HG03521 (cell line): ENCODE measurements around the gene KIF16B.
"Not testable (repeated sequence)": the region's sequence is repeated elsewhere in the genome, so short reads cannot be mapped to it uniquely, and the experiment has no call there.

Source experiments
- ATAC-seq: cut with Tn5 transposase; IDR thresholded peaks from one replicate; pipeline ENCODE4 v1.9.1; 2021; ENCODE audit warnings: mild to moderate bottlenecking, moderate library complexity; ENCODE audit not compliant: unreplicated experiment

Gene KIF16B

GRCh38 chr20:16270314-16270931 lies 302.8 kb downstream of the KIF16B start:
- ATAC-seq = no peak

- ATAC-seq = no peak
Measured at GRCh38 chr20:16267526-16267925, 305.7 kb downstream of the KIF16B start.

- ATAC-seq = no peak
Measured at GRCh38 chr20:16265334-16265733, 307.9 kb downstream of the KIF16B start.

- ATAC-seq = no peak
Measured at GRCh38 chr20:16263582-16263981, 309.7 kb downstream of the KIF16B start.

- ATAC-seq = no peak
Measured at GRCh38 chr20:16262594-16262993, 310.7 kb downstream of the KIF16B start.

- no peak for ATAC-seq
Measured at GRCh38 chr20:16261733-16262273, 311.4 kb downstream of the KIF16B start.

GRCh38 chr20:16260911-16261310 lies 312.3 kb downstream of the KIF16B start:
- no peak for ATAC-seq

GRCh38 chr20:16260133-16260532 lies 313.1 kb downstream of the KIF16B start:
- ATAC-seq = not testable (repeated sequence)

- ATAC-seq = no peak
Measured at GRCh38 chr20:16258766-16259165, 314.5 kb downstream of the KIF16B start.

GRCh38 chr20:16257813-16258430 lies 315.3 kb downstream of the KIF16B start:
- no peak for ATAC-seq

- ATAC-seq = no peak
Measured at GRCh38 chr20:16257021-16257420, 316.2 kb downstream of the KIF16B start.

- no peak for ATAC-seq
Measured at GRCh38 chr20:16246870-16247269, 326.4 kb downstream of the KIF16B start.

GRCh38 chr20:16246291-16246690 lies 327.0 kb downstream of the KIF16B start:
- ATAC-seq = no peak

GRCh38 chr20:16245879-16246278 lies 327.4 kb downstream of the KIF16B start:
- no peak for ATAC-seq

GRCh38 chr20:16244892-16245291 lies 328.4 kb downstream of the KIF16B start:
- ATAC-seq = no peak

- no peak for ATAC-seq
Measured at GRCh38 chr20:16243470-16243869, 329.8 kb downstream of the KIF16B start.

- ATAC-seq = no peak
Measured at GRCh38 chr20:16241911-16242310, 331.3 kb downstream of the KIF16B start.

GRCh38 chr20:16240355-16240754 lies 332.9 kb downstream of the KIF16B start:
- no peak for ATAC-seq

GRCh38 chr20:16236589-16237241 lies 336.5 kb downstream of the KIF16B start:
- no peak for ATAC-seq

- ATAC-seq = no peak
Measured at GRCh38 chr20:16230402-16230801, 342.8 kb downstream of the KIF16B start.

GRCh38 chr20:16229813-16230212 lies 343.4 kb downstream of the KIF16B start:
- no peak for ATAC-seq

GRCh38 chr20:16228722-16229121 lies 344.5 kb downstream of the KIF16B start:
- ATAC-seq = no peak
